Heart right ventricle (tissue), 16 donors: ENCODE results near the gene HNRNPD. TPM values are rescaled to one million over a fixed set of nuclear protein-coding genes. Genes with fewer than 3 reads are reported as not detected.
"Not testable (repeated sequence)": the region's sequence is repeated elsewhere in the genome, so short reads cannot be mapped to it uniquely, and the experiment has no call there.

Source experiments
- ATAC-seq, 8 donors: fragments of 200-7000 bp; cut with Tn5 transposase; one replicate each; pipeline ENCODE4 v1.9.1; 2020; ENCODE audit warnings: mild to moderate bottlenecking in 8 of 8, moderate library complexity in 8 of 8, moderate number of reproducible peaks in 1 of 8
- DNase-seq, 2 donors: peaks; one replicate each; pipeline ENCODE4 v3.0.0-alpha.2; 2020
- H3K27ac ChIP-seq, 10 donors: fragments of 200-600 bp; sonication (generic) in 2 of 10; one replicate each; pipeline versions ENCODE4 v1.5.0 to v1.8.0; 2020 to 2022; ENCODE audit warnings: mild to moderate bottlenecking in 3 of 10
- H3K27me3 ChIP-seq, 7 donors: fragments of 200-600 bp; one replicate each; pipeline ENCODE4 v1.8.0; 2021 to 2022; ENCODE audit warnings: mild to moderate bottlenecking in 2 of 7
- H3K36me3 ChIP-seq, 9 donors: fragments of 200-600 bp; sonication (generic) in 1 of 9; one replicate each; pipeline versions ENCODE4 v1.5.0 to v1.8.0; 2020 to 2022; ENCODE audit warnings: mild to moderate bottlenecking in 2 of 9
- H3K4me1 ChIP-seq, 9 donors: fragments of 200-600 bp; sonication (generic) in 1 of 9; one replicate each; pipeline versions ENCODE4 v1.5.0 to v1.8.0; 2020 to 2022; ENCODE audit warnings: mild to moderate bottlenecking in 4 of 9
- H3K4me3 ChIP-seq, 10 donors: fragments of 200-600 bp; sonication (generic) in 2 of 10; one replicate each; pipeline versions ENCODE4 v1.5.0 to v1.8.0; 2020 to 2022; ENCODE audit warnings: mild to moderate bottlenecking in 7 of 10, moderate library complexity in 2 of 10
- H3K9me3 ChIP-seq, 11 donors: fragments of 200-600 bp in 10 of 11; sonication (generic) in 2 of 11; one replicate each; pipeline versions ENCODE4 v1.5.0 to v1.8.0; 2013 to 2022; ENCODE audit warnings: mild to moderate bottlenecking in 2 of 11, control low read depth in 1 of 11, moderate library complexity in 1 of 11
- WGBS, 2 donors: extraction: QIAGEN DNeasy Blood & Tissue Kit; methylation state at CpG; one replicate each; pipeline ENCODE4 v1.1.7; 2013; ENCODE audit warnings: inconsistent platforms in 1 of 2; 5-methylcytosine and 5-hydroxymethylcytosine counted together
- intact Hi-C, 10 donors: fragments of 100-400 bp; cut with DNase I; formaldehyde crosslinking; loops; one replicate each; pipeline versions ENCODE4 v1.11.1 to v1.14.2; 2022
- polyA plus RNA-seq, 2 donors: library from polyadenylated mRNA; stranded (reverse); fragments of 200-250 nt; gene quantifications; one replicate each; pipeline ENCODE4 v1.2.3, GENCODE V29; 2013
- total RNA-seq, 10 donors: library from RNA; stranded (reverse); fragmentation: NEBNext Ultra II Directional in 3 of 10; extraction: Animal tissue kit (Norgen Biotek cat#: 25700) in 3 of 10; gene quantifications; one replicate each; pipeline versions ENCODE4 v1.2.1 to v1.2.4, GENCODE V29; 2021 to 2023
- TF ChIP-seq, protein P1 (sequence below), 9 donors: fragments of 200-600 bp; sonication (generic) in 2 of 9; IDR thresholded peaks; one replicate each; pipeline versions ENCODE4 v1.5.0 to v1.8.0; 2021 to 2022; ENCODE audit warnings: antibody characterized with exemption in 9 of 9, mild to moderate bottlenecking in 5 of 9, moderate library complexity in 1 of 9
- donor health status: Arrhythmogenic right ventricular cardiomyopathy.
- donor health status: ischemic (EF 13 %, LVEDD 7.1; RV severe dilation, severe dysfunction).
- donor health status: healthy with polysubstance abuse.
- donor health status: DM: no; HTN: yes; CAD: no.
- donor health status: DM: no; HTN: no; CAD: no.
- donor health status: ischemic (EF 25% LVEDD 6.9; RV normal size, moderate dysfunction).
- donor health status: ischemic (EF 25% LVEDD 5.7; RV mildly dilated, moderate dysfunction).
- donor health status: healthy.
- donor health status: DM: yes; HTN: yes; CAD: no.
- donor health status: Ischemic cardiomyopathy.
- donor health status: ischemic (EF 35%, LVEDD 5.7; RV mildly dilated, moderate dysfunction).
- donor health status: nonischemic (EF 11% LVEDD 7.7; RV severe dilation, severe dysfunction).
- donor health status: DM: yes; HTN: yes; CAD: no.
- donor health status: PGD.
- donor health status: ischemic (EF 29% LVEDD 5.4; RV normal size, mild dysfunction).
- donor health status: nonischemic (EF 23%, LVEDD 6.1; RV moderate dilation, normal function).

The HNRNPD gene
- total and polyA plus RNA-seq, 12 donors, result 102 to 144 (median 122) TPM

DNA sequence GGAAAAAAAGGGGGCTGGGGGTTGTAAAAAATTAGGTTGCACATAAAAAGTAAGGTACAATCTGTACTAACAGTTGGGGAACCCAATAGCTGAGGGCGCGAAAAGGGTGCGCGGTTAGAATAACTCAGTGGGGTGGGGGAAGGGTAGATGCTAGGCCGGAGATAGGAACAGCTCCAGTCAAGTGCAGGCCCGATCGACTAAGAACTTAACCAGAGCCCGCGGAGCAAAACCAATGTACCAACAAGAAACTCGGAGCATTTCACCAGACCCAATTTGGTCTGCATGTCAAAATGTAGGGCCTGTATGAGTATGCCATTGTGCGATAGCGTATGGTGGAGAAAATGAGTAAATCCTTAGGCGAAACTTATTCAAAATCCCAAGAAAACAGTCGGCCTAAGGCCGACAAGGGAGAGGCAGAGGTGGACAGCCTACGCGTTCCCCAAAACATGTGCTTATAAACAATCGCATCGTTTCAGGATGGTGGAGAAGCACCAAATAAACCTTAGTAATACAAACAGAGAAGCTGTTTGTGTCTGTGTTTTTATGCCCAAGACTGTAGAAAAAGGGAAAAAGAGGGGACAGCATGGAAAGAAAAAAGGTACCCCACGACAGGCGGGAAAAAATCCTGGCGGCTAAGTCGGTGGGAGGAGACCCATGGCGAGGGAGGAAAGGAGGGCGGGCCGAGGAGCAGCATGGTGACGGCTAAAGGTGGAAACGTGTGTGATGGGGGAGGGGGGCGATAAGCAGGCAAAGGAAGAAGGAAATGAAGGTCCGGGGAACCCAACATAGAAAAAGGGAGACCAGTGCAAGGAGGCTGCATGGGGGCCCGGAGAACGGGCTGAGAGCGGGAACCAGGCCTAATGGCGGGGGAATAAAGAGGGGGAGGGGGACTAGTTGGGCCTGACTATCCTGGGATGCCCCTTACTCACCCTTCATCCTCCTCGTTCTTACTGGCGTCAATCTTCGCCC is 990 bp downstream of the HNRNPD start:
- TF ChIP-seq, protein P1, sequence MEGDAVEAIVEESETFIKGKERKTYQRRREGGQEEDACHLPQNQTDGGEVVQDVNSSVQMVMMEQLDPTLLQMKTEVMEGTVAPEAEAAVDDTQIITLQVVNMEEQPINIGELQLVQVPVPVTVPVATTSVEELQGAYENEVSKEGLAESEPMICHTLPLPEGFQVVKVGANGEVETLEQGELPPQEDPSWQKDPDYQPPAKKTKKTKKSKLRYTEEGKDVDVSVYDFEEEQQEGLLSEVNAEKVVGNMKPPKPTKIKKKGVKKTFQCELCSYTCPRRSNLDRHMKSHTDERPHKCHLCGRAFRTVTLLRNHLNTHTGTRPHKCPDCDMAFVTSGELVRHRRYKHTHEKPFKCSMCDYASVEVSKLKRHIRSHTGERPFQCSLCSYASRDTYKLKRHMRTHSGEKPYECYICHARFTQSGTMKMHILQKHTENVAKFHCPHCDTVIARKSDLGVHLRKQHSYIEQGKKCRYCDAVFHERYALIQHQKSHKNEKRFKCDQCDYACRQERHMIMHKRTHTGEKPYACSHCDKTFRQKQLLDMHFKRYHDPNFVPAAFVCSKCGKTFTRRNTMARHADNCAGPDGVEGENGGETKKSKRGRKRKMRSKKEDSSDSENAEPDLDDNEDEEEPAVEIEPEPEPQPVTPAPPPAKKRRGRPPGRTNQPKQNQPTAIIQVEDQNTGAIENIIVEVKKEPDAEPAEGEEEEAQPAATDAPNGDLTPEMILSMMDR (IDR thresholded peaks at IDR 0.05), result no peak
- H3K36me3 ChIP-seq, result peaks cover 0 to 29% (median 0%) of the 10 kb centered on the region in 9 donors
- H3K4me3 ChIP-seq, result peak overlapping the region; percentile 66 to 97 (median 92)
- H3K9me3 ChIP-seq, result no peaks in the 10 kb centered on the region
- H3K4me1 ChIP-seq, result peaks cover 7 to 63% (median 49%) of the 10 kb centered on the region in 9 donors
- ATAC-seq, result peak; percentile 30 to 67 (median 46)
- 0% methylated on average over 37 of the region's 37 CpGs for WGBS, 2 donors
- H3K27me3 ChIP-seq, result no peaks in the 10 kb centered on the region
- DNase-seq, result peak; percentile 60 to 83
- intact Hi-C loops, result loop anchor here in 7 of 10 donors (2.0 to 10.0 kb wide), 8 partner anchors 54 to 664 kb away; partner anchors contain the start of genes COPS4 (in 2 of the 7), ENOPH1 (in 1 of the 7), HNRNPDL (in 1 of the 7) and LIN54 (in 1 of the 7)
- H3K27ac ChIP-seq, result peak overlapping the region; percentile 95 to 100 (median 99)

DNA sequence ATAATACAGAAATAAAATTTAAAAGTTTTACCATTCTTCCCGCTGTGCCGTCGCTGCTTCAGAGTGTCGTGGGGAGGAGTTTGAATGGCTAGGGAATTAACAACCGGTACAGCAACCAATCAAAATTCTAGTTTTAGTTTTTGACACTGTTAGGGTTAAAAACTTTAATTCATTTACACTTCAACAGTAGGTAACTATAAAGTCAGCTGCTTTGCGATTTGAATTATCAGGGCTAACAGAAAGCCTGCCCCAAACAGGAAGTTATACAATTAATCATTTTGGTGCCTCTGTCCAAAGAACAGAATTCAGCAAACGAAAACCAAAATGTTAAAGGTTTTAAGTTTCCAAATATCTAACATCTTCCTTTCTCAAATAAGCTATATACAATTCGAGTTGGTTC is 2.3 kb downstream of the HNRNPD start:
- 1% methylated on average over 8 of the region's 8 CpGs for WGBS, 2 donors
- DNase-seq, result no peak
- ATAC-seq, result no peak
- TF ChIP-seq, protein P1 (IDR thresholded peaks at IDR 0.05), result no peak
- Histone ChIP-seq H3K9me3 (no peaks in the 10 kb centered on the region), H3K27ac (peak overlapping the region in 6 of 10 donors; percentile 22 to 100 (median 98)), H3K27me3 (no peaks in the 10 kb centered on the region), H3K4me1 (peaks cover 11 to 75% (median 62%) of the 10 kb centered on the region in 9 donors), H3K36me3 (peaks cover 0 to 42% (median 0%) of the 10 kb centered on the region in 9 donors), H3K4me3 (peak overlapping the region; percentile 66 to 97 (median 92))
- intact Hi-C loops, result loop anchor here in 6 of 10 donors (5.0 to 10.0 kb wide), 7 partner anchors 56 to 666 kb away; partner anchors contain the start of genes COPS4 (in 2 of the 6), ENOPH1 (in 1 of the 6), HNRNPDL (in 1 of the 6) and LIN54 (in 1 of the 6)

DNA sequence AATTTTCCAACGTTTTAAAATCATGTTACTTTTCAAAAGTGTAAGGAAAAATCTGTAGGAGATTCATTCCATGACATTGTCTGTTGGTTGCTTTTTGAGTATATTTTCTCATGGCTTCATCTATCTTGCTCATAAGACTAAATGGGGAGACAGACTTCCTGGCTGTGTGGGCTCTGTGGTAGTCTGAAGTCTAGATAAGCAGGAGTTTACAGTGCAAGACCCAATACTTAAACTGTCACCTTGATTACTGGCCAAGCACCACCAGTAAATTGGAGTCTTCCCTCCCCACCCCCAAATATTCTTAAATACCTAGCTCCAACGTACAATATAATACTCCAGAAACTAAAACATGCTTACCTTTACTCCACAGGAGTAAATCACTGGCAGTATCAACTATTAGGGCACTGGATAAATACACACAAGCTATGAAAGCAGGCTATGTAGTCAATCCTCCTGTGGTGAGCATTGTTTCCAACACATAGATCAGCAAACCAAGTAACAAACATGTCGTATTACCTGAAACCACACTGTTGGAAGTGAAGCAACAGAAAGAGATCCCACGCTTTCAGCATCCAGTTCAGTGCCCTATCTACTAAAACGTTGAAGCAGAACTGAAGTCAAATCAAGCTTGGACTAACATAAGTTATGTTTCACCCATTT is 6.2 kb downstream of the HNRNPD start:
- Histone ChIP-seq H3K4me1 (peaks cover 8 to 98% (median 88%) of the 10 kb centered on the region in 9 donors), H3K27me3 (no peaks in the 10 kb centered on the region), H3K9me3 (no peaks in the 10 kb centered on the region), H3K36me3 (peaks cover 0 to 51% (median 0%) of the 10 kb centered on the region in 9 donors), H3K27ac (peak overlapping the region in 1 of 10 donors; percentile 25), H3K4me3 (no peak overlapping the region)
- ATAC-seq, result no peak
- DNase-seq, result no peak
- TF ChIP-seq, protein P1 (IDR thresholded peaks at IDR 0.05), result no peak
- 49 to 52% methylated on average over 5 of the region's 5 CpGs for WGBS, 2 donors
- intact Hi-C loops, result no loop called here

DNA sequence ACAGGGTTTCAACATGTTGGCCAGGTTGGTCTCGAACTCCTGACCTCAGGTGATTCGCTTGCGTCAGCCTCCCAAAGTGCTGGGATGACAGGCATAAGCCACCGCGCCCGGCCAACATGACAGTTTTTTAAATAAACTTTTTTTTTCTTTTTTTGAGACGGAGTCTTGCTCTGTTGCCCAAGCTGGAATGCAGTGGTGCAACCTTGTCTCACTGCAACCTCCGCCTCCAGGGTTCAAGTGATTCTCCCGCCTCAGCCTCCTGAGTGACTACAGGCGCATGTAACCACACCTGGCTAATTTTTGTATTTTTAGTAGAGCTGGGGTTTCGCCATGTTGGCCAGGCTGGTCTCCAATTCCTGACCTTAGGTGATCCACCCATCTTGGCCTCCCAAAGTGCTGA is 7.4 kb downstream of the HNRNPD start:
- H3K27ac ChIP-seq, result not testable (repeated sequence)

More for the DNA sequence above, 7.4 kb downstream of the HNRNPD start:
- H3K27me3 ChIP-seq, H3K9me3 ChIP-seq, H3K4me3 ChIP-seq, intact Hi-C loops, ATAC-seq, DNase-seq: not testable (repeated sequence)
- WGBS, 2 donors, result 97% methylated on average over 11 of the region's 11 CpGs
- H3K36me3 ChIP-seq, result peaks cover 0 to 51% (median 0%) of the 10 kb centered on the region in 9 donors
- peaks cover 8 to 100% (median 99%) of the 10 kb centered on the region in 9 donors for H3K4me1 ChIP-seq
